Non-pigmented ciliary epithelial cell (primary cell): ENCODE data around the gene PMEPA1.
A peak's percentile ranks its signal among the peaks of the same experiment; 100 is the strongest.

Source experiments
- DNase-seq: peaks from one replicate; pipeline ENCODE4 v3.0.0-alpha.2; 2010; ENCODE audit warnings: low read depth

Gene PMEPA1, protein sequence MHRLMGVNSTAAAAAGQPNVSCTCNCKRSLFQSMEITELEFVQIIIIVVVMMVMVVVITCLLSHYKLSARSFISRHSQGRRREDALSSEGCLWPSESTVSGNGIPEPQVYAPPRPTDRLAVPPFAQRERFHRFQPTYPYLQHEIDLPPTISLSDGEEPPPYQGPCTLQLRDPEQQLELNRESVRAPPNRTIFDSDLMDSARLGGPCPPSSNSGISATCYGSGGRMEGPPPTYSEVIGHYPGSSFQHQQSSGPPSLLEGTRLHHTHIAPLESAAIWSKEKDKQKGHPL

DNA sequence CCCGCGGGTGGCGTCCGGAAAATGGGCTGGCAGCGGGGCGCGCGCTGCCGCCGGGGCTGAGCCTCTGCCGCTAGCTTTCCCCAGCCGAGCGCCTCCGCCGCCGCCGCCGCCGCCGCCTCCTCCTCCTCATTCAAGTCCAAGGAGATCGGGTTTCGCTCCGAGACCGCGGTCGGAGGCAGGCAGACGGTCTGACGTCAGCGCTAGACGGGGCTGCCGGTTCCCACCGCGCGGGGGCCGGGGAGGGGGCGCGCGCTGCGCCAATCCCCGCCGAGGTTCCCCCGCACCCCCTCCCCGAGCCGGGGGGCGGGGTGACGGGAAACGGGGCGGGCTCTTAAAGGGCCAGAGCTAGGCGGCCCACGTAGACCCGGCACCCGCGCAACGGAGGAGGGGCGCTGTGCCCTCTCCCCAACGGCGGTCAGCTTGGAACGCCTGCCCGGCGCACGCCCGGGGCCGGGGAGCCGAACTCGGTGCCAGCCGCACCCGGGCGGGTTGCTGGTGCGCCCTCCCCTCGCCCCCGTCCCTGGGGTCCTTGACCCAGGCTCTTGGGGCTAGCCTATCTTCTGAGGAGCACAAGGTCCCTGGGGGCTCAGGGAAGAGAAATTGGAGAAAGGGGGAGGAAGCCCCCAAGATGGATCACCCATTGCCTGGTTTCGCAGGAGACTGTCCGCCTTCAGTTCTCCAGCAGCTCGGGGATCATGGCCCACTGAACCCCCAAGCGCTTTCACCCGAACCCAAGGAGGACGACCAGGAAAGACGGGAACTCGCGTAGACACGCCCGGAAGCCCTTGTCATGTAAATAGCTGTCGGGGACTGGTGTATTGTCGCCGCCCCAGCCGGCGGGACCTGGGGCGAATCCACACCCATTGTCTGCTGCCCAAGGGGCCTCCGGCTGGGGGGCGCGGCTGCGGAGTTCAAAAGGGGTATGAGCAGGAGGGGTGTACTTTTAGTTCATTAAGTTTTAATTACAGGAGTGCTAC lies at the start of gene PMEPA1:
TSS of gene PMEPA1 (minus strand) at position 193 of the 977 bp plus-strand sequence. CDS start 433 bp downstream, outside the sequence.
- DNase-seq = peak; percentile 77

DNA sequence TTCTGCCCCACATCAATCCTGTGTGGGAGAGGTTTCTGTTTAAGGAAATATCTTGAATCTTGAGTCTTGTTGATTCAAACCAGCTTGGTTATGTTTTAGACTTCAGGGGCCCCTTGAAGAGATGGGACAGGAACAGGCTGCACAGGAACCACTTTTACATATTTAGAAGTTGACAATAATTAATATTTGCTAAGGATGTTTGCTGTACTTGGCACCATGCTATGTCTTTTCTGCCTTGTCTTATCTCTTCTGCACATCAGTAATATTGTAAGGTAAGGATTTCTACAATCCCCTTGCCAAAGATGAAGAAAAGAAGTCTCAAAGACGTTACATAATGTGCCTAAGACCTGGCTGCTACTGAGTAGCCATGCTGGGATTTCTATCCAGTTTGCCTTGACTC lies 48.0 kb upstream of the PMEPA1 start:
- DNase-seq = no peak

DNA sequence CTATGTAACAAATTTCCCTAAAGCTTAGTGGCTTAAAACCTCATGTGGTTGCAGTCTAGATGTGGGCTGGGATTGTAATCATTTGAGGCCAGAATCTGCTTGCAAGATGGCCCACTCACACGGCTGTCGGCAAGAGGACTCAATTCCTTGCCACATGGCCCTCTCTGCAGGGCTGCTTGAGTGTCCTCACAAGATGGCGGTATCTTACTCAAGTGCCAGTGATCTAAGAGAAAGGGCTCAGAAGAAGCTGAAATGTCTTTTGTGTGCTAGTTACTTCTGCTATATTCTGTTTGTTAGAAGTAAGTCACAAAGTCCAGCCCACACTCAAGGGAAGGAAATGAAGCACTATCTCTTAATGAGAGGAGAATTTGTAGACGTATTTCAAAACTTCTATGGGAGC lies 47.1 kb upstream of the PMEPA1 start:
- DNase-seq = no peak

DNA sequence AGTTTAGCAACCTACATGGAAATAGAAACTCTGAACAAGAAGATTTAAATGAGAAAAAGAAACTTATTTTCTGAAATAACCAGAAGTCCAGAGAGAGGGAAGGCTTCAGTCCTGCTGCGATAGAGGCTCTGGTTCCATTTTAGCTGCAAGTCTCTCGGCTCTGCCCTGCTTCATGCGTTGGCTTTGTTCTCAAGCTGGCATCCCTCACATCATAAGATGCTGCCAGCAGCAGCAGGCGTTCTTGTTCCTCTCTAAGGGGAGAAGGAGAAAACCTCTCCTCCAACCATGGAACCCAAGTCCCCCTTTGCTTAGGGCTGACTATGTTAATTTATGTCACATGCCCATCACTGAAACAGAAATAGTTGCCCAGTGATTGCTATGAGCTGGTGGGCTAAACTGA lies 46.4 kb upstream of the PMEPA1 start:
- DNase-seq = no peak

DNA sequence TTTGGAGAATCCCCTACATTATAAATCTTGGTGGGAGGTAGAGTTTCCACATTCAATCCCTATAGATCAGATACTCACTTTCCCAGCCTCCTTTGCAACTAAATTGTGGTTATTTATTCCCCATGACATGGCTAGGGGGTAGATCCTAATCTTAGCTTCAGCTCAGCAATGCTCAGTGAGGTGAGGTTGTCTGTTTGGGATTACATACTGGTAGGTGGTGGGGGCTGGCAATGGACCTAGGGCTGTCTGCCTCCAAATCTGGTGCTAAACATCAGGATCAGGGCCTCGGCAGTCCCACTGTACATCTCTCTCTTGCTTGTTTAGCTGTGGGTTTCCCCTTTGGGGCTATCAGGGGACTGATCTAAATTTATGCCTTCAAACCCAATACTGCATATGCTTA lies 45.8 kb upstream of the PMEPA1 start:
- DNase-seq = no peak

DNA sequence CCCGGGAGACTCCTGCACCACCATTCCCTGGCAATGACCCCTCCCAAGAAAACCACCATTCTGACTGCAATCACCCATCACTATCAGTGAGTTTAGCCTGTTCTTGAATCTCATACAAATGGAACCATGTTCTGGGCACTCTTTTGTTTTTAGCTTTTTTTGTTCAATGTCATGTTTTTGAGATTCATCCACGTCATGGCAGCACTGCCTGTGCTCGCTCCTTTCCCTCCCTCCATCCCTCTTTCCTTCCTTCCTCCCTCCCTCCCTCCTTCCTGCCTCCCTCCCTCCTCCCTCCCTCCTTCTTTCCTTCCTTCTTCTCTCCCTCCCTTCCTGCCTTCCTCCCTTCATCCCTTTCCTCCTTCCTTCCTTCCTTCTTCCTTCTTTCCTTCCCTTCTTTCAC lies 44.4 kb upstream of the PMEPA1 start:
- DNase-seq = no peak

DNA sequence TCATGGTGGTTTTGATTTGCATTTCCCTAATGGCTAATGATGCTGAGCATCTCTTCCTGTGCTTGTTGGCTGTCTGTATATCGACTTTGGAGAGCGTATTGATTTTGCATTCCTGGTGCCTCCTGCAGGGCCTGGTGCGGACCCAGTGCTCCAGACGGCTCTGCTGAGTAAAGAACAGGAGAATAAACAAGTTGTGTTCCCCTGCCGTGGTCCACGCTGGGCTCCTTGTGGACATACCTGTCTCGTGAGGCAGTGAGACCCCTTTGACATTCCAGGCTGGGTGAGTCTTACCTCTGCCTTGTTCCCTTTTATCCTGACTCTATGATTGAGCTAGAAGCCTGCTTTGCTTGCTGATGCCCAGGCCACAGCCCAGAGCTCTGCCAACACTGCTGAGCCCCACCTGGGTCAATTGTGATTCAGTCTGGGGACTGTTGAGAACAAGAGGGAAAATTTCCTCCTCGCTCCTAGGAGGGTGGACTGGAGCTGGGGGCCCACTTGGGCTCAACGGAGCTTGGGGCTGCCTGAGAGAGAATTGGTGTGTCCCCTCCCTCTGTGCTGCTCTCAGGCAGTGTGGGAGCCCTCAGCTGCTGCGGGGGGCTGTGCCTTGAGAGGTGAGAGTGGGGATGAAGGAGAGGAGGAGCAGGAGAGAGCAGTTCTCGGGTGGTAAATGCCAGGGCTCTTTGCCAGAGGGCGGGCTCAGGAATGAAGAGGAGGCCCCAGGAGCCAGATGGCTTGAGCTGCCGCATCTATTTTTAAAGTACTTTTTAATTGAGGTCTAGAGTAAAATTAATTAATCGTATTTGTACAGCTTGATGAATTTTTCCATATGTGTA lies 43.7 kb upstream of the PMEPA1 start:
- DNase-seq = no peak

DNA sequence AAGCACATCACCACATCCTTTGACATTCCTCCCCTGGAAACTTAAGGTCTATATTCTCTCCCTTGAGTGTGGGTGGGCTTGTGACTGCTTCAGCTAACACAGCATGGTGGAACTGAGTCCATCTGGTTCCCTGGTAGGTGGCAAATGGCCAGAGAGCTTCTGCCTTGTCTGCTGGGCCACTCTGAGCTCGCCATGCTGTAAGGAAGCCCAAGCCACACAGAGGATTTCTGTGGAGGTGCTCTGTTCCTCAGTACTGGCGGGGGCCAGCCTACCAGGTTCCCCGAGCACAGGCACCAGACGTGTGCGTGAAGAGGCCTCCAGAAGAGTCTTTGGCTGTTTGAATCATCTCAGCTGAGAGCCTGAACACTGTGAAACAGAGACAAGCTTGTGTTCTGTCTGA lies 41.6 kb upstream of the PMEPA1 start:
- no peak for DNase-seq

DNA sequence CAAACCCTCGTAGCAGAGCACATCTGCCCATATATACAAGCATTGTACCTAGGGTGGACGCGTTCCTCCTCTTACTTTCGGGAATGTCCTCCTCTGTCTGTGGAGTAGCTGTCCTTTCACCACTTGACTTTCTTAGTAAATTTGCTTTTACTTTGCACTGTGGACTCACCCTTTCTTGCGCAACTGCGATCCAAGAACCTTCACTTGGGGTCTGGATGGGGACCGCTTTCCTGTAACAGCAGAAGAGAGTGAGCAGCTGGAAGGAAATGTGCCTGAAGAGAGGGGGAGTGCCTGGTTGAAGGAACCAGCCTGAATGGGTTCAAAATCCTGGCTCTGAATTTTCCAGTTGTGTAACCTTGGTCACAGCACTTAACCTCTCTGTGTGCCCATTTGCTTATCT lies 40.1 kb upstream of the PMEPA1 start:
- no peak for DNase-seq

DNA sequence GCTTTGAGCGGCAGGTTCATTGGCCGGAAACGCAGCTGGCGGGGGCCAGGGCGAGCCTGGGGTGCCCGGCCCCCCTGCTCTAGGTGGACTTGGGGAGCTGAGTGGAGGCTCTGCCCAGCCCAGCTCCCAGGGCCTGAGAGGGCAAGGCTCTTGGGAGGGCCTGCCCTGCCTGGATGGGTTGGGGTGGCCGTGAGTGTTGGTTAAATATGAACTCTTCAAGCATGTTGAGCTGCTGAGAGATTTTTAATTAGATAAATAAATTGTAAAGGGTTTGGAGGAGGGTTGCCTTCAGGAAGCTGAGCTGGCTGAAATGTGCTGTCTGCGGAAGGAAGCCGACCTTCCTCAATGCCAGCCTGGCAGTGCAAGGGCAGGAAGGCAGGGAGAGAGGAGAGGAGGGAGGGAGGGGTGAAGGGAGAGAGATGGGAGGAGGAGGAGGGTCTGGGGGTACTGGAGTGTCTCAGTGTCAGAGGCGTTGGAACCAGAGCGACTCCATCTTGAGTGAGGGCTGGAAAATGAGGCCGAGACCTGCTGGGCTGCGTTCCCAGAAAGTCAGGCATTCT lies 39.4 kb upstream of the PMEPA1 start:
- DNase-seq = no peak

DNA sequence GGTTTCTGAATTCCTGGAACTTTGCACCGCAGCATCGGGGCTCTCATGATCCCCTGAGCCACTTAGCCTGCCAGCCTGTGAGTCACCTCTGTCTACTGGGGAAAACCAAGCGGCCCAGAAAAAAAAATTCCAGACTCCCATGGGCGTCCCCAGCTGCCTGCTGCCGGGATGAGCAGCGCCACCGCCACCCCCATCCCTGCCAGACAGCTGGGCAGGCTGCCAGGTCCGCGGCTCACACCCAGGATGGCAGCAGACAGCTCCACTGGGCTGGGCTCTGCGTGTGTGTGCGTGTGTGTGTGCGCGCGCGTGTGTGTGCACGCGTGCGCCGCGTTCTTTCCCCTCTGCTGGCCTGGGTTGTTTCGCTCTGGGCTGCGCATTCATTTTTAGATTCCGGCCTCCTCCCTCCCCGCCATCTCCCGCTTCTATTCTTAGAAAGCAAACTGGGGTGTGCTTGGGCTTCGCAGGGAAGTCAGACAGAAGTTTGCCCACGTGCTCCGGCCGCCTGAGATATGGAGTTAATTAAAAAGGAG lies 38.9 kb upstream of the PMEPA1 start:
- peak; percentile 19 for DNase-seq

DNA sequence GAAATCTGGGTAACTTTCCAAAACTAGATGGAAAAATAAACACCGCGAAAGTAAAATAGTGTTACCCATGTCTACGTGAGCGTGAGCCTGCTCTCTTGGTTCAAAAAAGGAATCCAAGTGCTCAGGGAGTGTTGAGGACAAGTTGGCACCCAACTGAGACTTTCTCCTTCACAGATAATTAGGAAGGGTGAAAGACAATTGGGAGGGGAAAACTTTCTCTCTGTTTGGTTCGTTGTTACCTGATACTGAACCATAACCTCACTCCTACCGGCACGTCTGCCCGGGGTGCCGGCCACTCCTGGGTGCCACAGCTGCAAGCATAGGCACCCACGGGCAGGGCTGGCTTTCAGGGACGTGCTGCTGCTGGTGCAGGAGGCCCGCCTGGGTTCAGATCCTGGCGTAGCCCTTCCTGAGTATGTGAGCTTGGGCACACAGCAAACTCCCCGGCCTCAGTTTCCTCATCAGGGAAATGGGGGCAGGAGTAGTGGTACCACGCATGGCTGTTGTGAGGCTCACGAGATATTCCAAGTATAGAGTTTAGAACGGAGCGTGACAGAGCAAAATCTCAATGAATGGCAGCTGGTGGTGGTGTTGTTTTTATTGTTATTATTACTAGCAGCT lies 38.2 kb upstream of the PMEPA1 start:
- DNase-seq = no peak

DNA sequence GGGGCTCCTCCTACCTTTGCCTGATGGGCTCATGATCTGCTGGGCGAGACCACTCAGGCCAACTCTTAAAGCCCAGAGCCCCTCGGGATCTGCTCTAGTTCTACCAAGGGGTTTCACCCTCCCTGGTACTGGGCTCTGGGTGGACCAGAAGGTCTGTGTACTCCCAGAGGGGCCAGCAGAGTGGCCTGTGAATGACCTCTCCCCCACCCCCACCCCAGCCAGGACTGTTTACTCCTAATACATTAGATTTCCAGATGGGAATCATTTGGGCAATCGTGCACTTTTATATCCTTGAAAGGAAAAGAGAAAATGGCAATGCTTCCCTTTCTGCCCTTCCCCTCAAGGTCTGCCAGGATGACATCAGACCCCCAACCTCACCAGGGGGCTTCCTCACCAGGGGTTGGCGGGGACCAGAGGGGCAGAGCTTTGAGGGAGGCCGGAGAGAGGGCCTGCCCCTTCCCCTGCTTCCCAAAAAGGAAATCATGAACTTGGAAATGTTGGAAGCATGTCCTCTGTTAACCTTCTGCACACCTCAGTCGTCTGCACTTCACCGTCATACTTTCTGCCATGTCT lies 37.1 kb upstream of the PMEPA1 start:
- DNase-seq = no peak

DNA sequence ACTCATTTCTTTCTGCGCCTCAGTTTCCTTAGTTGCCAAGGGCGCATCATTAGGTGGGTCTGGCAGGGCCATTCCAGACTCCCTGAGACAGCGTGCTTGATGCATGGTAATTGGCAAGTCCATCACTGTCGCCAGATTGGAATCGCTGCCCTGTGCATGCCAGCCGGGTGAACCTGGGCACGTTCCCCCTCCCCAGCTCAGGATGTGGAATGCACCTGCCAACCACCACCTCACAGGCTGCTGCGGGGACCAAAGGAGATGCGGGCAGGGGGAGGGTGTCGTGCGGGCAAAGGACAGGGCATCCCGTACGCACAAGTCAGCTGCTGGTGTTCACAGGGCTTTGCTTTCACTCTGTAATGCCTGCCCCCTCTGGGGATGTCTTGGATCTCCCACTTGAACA lies 36.4 kb upstream of the PMEPA1 start:
- no peak for DNase-seq

DNA sequence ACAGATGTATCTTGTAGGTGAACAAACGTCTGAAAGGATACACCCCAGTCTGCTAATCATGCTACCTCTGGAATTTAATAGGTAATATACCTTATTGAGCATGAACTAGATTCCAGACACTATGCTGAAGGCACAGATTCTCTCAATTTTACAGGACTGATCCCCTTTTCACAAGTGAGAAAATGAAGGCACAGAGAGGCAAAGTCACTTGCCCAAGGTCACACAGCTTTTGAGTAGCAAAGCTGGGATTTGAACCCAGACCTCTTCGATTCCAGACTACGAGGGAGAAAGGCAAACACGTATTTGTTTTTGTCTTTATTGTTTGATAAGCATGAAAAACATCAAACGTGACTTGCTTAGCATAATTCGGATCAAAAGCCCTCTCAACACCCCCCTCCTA lies 34.4 kb upstream of the PMEPA1 start:
- no peak for DNase-seq

DNA sequence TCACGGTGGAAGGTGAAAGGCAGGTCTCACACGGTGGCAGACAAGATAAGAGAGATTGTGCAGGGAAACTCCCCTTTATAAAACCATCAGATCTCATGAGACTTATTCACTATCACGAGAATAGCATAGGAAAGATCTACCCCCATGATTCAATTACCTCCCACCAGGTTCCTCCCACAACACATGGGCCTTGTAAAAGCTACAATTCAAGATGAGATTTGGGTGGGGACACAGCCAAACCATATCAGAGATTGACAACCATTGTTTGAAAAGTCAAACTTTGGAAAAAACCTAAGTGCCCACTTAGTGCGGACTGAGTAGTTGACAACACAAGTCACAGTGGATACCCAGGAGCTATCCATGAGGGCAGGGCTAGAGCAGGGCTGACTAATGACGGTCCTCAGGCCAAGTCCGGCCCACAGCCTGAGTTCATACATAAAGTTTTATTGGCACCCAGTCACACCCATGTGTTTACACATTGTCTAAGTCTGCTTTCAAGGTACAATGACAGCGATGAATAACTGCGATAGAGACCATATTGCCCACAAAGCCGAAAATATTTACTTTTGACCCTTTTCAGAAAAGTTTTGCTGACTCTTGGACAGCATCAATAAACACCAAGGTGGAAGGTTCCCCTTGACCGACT lies 33.8 kb upstream of the PMEPA1 start:
- DNase-seq = no peak

DNA sequence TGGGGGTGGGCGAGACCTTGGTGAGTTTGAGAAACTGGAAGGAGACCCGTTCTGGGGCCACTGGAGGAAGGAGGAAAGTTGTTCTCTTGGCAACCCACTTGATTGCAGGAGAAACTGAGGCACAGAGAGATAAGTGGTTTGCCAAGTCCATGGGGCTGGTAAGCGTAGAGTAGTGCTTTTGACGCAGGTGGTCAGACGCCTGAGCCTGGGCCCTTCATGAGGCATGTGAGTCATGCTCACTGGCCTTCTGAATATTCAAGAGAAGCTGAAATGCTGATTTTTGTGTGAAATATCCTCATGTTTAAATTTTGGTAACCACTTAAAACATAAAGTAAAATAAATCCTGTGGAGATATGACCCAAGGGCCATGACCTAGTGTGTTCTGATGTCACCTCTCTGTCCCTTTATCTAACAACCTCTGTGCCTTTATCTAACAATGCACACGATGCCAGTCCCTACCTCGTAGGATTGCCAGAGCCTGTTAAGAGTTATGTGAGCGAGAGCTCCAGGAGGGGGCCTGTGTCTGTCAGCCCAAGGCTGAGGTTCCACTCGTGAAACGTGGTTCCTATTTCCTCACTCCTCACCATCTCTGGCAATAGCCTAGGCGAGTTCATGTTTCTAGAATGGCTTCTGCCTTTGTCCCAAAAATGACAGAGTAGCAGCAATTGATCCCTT lies 32.8 kb upstream of the PMEPA1 start:
- no peak for DNase-seq

DNA sequence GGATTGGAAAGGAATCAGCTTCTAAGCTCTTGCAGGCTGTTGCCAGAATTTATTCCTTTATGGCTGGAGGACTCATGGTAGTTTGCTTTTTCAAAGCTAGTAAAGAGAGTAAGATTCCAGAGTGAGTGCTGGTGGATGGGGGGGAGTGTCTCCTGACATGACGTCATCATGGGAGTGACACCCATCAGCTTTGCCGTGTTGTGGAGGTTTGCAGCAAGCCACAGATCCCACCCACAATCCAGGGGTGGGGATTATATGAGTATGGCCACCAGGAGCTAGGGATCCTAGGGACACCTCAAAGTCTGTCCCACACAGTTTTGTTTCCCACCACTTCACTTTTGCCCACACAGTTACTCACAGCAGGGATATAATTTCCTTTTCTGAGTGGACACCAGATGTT lies 28.7 kb upstream of the PMEPA1 start:
- no peak for DNase-seq

DNA sequence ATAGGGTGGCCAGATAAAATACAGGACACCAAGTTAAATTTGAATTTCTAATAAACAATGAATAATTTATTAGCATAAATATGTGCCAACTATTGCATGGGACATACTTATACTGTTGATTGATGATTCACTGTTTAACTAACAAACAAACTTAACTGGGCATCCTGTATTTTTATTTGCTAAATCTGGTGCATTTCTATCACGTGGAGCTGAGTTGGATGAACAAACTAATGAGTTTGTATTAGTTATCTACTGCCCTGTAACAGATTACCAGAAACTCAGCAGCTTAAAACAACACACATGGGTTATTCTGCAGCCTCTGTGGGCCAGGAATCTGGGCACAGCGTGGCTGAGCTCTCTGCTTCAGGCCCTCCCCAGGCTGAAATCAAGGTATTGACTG lies 28.2 kb upstream of the PMEPA1 start:
- DNase-seq = no peak

DNA sequence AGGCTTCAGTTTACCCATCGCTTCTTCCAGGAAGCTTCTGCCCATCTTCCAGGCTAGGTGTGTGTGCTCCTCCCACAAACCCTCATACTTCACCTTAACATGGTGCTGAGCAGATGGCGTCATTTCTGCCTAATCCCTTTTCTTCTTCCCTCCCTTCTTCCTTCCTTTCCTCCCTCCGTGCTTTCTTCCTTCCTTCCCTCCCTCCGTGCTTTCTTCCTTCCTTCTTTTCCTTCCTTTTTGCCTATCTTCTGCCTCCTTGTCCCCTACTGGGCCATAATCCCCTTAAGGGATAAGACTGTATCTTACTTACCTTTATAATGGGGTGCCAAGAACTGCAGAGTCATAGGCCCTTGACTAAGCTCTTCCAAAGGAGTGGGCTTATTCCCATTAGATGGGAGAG lies 27.5 kb upstream of the PMEPA1 start:
- DNase-seq = no peak
